HTR-8/SVneo (cell line): ENCODE measurements around the gene C5orf46.

ENCODE experiments used
- DNase-seq: peaks from one replicate; pipeline ENCODE4 v3.0.0; 2011; ENCODE audit warnings: low spot score, mixed read lengths; ENCODE audit not compliant: insufficient read length
- FAIRE-seq: peaks from 2 replicates; lab custom pipeline; 2011; peaks lifted over from hg19 to GRCh38; lab: Jason Lieb, UNC

C5orf46 gene

GRCh38 chr5:147863454-147864158 is 42.7 kb downstream of the C5orf46 start:
- DNase-seq (no peak), FAIRE-seq (no peak)

DNA sequence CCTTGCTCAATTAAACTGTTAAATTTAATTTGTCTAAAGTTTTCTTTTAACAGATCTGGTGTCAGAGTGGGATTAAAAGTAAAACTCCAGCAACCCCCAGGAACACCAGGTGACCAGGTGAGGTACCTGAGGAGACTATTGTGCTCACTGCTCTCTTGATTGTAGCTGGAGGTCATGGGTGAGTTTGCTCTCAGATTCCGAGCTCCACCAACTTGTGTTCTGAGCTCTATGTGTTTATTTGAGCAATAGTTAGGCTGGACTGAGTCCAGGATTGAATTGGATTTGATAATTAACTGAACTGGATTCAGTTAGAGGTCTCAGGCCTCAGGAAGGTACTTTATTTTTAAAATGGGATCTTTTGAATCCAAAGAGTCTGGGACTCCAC is 45.7 kb downstream of the C5orf46 start:
- DNase-seq (no peak), FAIRE-seq (no peak)

- no peak for FAIRE-seq
- no peak for DNase-seq
Measured at GRCh38 chr5:147859962-147860640, 46.2 kb downstream of the C5orf46 start.

- FAIRE-seq (no peak), DNase-seq (no peak)
Measured at GRCh38 chr5:147858565-147858964, 47.8 kb downstream of the C5orf46 start.

GRCh38 chr5:147857302-147858129 is 48.8 kb downstream of the C5orf46 start:
- peak; percentile 21 for DNase-seq
- FAIRE-seq = no peak

GRCh38 chr5:147856801-147857200 is 49.5 kb downstream of the C5orf46 start:
- FAIRE-seq (no peak), DNase-seq (no peak)

DNA sequence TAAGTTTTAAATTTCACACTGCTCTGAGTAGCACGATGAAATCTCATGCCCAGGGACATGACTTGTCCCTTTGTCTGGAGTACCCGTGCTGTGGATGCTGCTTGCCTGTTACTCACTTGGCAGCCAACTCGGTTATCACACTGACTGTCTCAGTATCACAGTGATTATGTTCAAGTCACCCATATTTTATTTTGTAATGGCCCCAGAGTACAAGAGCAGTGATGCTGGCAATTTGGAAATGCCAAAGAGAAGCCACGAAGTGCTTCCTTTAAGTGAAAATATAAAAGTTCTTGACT is 50.6 kb downstream of the C5orf46 start:
- FAIRE-seq (no peak), DNase-seq (no peak)

DNA sequence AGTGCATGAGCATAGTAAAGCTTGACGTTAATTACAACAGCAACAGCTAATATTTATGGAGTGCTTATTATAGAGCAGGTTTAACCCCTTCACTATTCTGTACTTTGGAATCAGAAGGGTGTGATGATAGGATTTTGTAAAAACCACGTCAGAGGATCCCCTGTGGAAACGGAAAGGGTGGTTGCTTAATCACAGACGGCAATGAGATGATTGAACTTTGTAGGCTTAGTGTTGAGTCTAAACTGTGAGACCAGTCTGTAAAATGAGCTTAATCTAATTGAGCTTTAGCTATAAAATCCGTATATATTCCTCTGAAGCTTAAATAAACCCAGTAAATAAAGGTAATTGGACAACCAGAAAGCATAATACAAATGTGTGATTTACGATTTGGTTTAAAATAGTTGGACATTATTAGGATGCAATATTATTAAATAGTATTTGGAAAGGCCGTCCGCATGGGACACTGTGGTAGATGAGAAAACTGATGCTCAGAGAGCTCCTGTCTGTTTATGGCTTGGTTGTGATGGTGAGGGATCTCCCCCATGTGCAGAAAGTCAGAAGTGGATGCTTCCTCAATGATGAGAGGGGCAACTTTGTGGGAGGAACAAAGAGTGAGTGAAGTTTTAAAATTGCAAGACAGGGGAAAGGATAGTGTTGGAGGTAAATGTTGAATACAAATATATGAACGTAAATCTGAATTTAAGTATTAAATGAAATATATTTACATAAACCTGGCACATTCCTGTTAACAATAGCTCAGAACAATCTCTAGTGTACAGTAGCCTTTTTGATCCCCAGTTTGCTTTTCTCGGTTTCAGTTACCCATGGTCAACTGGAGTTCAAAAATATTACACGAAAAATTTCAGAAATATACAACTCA is 51.2 kb downstream of the C5orf46 start:
- FAIRE-seq (no peak), DNase-seq (no peak)

DNA sequence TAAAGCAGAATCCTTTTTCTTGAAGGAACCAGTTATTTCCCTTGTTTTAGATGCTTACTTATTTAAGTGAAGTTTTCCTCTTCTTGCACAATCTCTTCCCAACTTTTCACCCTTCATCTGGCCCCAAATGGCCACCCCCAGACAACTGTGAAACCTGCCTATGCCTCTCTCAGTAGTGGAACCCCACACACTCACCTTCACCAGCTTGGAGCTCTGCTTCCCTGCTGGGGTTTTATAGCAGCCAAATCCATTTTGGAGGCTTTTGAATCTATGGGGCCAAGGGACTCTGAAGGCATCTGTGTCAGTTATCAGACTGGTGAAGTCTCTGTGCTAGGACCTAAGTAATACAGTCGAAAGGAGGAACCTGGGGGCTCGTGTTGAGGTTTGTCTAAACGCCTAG is 52.0 kb downstream of the C5orf46 start:
- no peak for FAIRE-seq
- no peak for DNase-seq

GRCh38 chr5:147853372-147853987 is 52.9 kb downstream of the C5orf46 start:
- FAIRE-seq (no peak), DNase-seq (no peak)

DNA sequence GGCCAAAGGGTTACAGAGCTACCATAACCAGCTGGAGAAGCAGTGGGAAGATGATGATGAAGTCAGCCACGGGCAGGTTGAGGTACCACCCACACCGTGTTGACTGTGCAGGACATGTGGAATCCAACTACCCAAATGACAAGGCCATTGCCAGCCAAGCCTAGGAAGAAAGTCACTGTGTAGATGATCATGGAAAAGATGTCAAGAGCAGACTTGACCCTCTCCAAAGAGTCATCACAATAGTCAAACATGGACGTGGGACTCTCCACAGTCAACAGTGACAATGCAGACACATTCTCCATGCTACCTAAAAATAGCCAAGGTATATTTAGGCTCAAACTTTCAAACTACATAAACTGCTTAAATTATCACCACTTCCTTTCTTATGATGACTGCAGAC is 54.0 kb downstream of the C5orf46 start:
- FAIRE-seq = no peak
- no peak for DNase-seq

- DNase-seq = no peak
- FAIRE-seq = no peak
Measured at GRCh38 chr5:147851578-147851977, 54.8 kb downstream of the C5orf46 start.

GRCh38 chr5:147849226-147849625 is 57.1 kb downstream of the C5orf46 start:
- FAIRE-seq = no peak
- no peak for DNase-seq

- no peak for DNase-seq
- no peak for FAIRE-seq
Measured at GRCh38 chr5:147845618-147846017, 60.7 kb downstream of the C5orf46 start.

DNA sequence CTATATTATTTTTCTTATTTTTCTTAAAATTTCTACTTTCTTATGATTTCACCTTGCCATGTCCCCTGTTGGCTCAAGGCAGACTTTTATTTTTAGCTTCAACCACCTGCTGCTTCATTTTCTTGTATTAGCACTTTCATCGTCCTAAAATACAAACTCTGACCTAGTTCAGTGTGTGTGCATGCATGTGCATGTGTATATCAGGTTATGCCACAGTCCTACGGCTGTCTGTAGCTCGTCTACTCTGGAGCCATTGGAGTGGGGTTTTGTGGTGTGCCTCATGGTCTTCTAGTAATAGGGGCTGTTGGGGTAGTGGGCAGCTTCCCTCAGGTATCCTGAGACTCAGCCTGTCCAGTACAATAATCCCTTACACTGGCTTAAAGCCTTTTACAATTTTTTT is 61.5 kb downstream of the C5orf46 start:
- FAIRE-seq = no peak

DNA sequence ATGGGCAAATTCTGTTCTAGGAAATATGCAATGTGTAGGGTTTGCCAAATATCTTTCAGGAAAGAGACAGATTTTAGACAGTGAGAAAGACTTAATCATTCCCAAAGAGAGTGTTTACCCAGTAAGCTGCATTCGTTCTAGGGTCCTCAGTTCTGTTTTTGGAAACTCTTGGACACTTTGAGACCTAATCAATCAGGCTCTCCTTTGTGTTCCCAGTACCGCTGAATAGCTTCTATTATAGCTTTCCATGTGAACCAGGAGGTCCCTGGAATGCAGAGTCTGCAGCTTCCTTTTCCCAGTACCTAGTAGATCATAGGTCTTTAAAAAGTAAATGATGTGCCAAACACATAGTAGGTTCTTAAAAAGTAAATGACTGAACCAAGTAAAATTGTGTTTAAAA is 63.5 kb downstream of the C5orf46 start:
- FAIRE-seq = no peak
- no peak for DNase-seq

More for the DNA sequence above, 61.5 kb downstream of the C5orf46 start:
- DNase-seq = no peak
